Stimulated activated CD4-positive, alpha-beta T cell treated with anti-CD3 and anti-CD28 coated beads, Interleukin-2, amount 100 ng/mL, for 4 hours (primary cell): ENCODE data around the gene VPS37C.

Source experiments
- DNase-seq: peaks from one replicate; pipeline ENCODE4 v3.0.0-alpha.2; 2020; ENCODE audit warnings: low read depth

VPS37C gene

GRCh38 chr11:61133145-61133544 is 28.1 kb downstream of the VPS37C start:
- DNase-seq = no peak

- DNase-seq = no peak
These were observed 28.6 kb downstream of the VPS37C start for GRCh38 chr11:61132646-61133045.

GRCh38 chr11:61131998-61132555 is 29.1 kb downstream of the VPS37C start:
- no peak for DNase-seq

- DNase-seq = no peak
These were observed 29.6 kb downstream of the VPS37C start for GRCh38 chr11:61131586-61131985.

- no peak for DNase-seq
These were observed 30.0 kb downstream of the VPS37C start for GRCh38 chr11:61131186-61131585.

GRCh38 chr11:61129639-61130523 is 31.3 kb downstream of the VPS37C start:
- DNase-seq = peak; percentile 85

- no peak for DNase-seq
These were observed 32.1 kb downstream of the VPS37C start for GRCh38 chr11:61128947-61129638.

- DNase-seq = no peak
These were observed 33.2 kb downstream of the VPS37C start for GRCh38 chr11:61127991-61128390.

- no peak for DNase-seq
These were observed 35.0 kb downstream of the VPS37C start for GRCh38 chr11:61126256-61126655.

GRCh38 chr11:61125310-61125684 is 35.9 kb downstream of the VPS37C start:
- no peak for DNase-seq

GRCh38 chr11:61124574-61125309 is 36.5 kb downstream of the VPS37C start:
- no peak for DNase-seq

- no peak for DNase-seq
These were observed 37.3 kb downstream of the VPS37C start for GRCh38 chr11:61123775-61124571.

GRCh38 chr11:61122761-61123160 is 38.5 kb downstream of the VPS37C start:
- DNase-seq = no peak

- no peak for DNase-seq
These were observed 39.3 kb downstream of the VPS37C start for GRCh38 chr11:61121917-61122316.

- no peak for DNase-seq
These were observed 39.9 kb downstream of the VPS37C start for GRCh38 chr11:61121192-61121831.

GRCh38 chr11:61120706-61121191 is 40.5 kb downstream of the VPS37C start:
- DNase-seq = peak; percentile 35

- no peak for DNase-seq
These were observed 41.0 kb downstream of the VPS37C start for GRCh38 chr11:61120099-61120705.

- DNase-seq = no peak
These were observed 41.7 kb downstream of the VPS37C start for GRCh38 chr11:61119571-61119970.

GRCh38 chr11:61119055-61119454 is 42.2 kb downstream of the VPS37C start:
- DNase-seq = no peak

- no peak for DNase-seq
These were observed 42.8 kb downstream of the VPS37C start for GRCh38 chr11:61118406-61118805.
